Head of caudate nucleus (tissue), 42 donors: ENCODE results near the gene LMO1.

Experiments
- DNase-seq, 42 donors: peaks; one replicate each; pipeline versions ENCODE4 v3.0.0 to v3.0.0-alpha.2; 2020 to 2021; ENCODE audit warnings: mixed read lengths in 7 of 42
- intact Hi-C: fragments of 100-400 bp; cut with DNase I; formaldehyde crosslinking; loops from one replicate; pipeline ENCODE4 v1.15.0; 2022

Gene LMO1

DNA sequence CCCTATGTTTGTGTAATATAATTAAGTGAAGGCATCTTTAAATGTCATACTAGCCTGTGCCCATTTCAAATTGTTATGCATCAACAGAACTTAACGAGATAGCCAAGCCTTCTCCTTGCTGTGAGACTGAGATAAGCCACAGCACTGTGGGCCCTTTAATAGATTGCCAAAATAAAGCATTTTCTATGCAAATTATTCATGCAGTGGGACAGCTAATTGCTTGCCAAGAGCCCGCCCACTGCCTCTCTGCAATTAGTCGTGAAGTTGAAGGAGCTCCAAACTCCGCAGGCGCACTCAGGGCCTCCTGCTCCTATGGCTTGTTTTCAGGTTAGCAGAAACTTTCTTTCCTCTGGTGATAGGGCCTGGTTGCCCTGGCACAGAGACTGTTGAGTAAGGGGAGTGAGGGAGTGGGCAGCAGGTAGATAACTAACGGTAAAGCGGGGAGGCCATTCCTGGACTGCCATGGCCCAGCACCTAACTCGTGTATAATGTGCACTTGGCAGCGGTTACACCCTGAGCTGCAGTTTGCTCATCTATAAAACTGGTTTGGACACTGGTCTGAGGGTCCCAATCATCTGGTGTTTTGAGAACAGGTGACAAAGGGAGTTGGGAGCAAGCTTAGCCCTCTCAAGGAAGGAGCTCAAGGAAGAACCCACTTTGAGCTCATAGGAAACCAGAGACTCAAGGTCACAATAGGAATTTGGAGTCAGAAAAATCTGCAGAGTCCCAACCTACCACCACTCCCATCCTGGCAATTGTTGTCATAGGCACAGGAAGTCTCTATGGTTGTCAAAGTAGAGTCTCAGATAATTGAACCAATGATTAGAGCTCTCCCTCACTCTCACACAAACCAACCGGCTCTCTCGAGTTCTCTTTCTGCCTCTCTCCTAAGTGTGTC is 60.9 kb downstream of the LMO1 start:
- intact Hi-C loops, result no loop called here
- DNase-seq, result peak in 1 of 42 donors; percentile 49

DNA sequence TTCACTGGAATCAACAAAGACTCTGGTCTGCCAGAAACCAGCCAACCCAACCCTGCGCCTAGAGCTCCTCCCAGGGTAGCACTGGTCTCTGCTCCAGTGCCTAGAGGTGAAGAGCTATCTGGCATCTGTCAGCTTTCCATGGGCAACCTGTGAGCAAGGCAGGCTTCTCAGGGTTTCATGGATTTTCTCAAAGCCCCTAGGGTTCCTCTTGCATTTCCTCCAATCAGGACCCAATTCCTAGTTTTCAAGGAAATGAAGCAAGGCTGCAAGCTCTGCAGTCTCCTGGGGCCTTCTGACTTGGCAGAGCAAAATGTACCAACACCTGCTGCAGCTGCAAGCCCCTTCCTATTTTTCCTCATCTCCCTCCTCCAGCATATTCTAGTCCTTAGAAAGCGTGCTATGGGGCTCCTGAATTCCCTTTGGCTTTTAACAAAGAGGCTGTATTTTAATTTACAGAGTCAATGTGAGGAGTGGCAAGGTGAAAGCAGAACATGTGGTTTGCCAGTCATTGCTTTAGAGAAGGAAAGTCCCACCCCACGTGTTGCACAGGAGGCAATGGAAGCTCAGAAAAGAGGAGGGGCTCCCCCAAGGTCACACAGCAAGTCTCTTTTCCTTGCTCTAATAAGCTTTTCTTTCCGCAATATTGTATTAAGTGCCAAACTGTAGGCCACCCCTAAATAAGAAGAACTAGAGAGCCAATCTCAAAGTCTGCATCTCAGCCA is 61.9 kb downstream of the LMO1 start:
- DNase-seq, result peak in 1 of 42 donors; percentile 30
- intact Hi-C loops, result no loop called here

DNA sequence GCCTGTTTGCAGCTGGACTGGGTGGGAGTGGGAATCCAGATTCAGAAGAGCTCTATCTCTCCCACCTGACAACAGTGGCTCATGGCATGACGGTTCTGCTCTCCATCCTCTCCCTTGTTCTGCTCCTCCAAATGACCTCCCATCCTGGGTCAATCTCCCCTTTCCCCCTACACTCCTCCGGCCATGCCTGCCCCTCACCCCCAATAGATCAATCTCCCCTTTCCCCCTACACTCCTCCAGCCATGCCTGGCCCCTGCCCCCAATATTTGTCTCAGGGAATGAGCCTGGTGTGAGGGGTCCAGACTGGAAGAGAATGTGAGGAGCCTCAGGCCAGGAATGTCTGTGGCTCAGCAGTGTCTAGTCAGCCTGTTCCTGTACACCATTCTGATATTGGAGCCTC is 64.0 kb downstream of the LMO1 start:
- intact Hi-C loops, result no loop called here
- no peak for DNase-seq

DNA sequence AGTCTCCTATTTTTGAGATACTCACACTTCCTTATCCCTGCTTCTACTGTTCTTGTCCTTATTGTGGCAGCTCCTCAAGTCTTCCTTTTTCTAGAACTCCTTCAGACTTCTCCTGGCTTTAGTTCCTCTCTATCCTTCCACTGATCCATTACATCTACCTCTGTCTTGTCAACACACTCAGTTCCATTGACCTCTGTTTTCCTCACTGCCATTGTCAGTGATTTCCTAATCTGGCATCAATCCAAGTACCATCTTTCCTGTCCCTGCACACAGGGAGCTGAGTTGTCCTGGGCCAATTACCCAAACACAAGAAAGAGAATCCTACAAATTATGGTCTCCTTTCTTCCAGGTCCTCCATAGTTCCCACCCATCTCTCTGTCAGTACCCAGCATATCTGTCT is 66.9 kb downstream of the LMO1 start:
- DNase-seq, result no peak
- intact Hi-C loops, result no loop called here

DNA sequence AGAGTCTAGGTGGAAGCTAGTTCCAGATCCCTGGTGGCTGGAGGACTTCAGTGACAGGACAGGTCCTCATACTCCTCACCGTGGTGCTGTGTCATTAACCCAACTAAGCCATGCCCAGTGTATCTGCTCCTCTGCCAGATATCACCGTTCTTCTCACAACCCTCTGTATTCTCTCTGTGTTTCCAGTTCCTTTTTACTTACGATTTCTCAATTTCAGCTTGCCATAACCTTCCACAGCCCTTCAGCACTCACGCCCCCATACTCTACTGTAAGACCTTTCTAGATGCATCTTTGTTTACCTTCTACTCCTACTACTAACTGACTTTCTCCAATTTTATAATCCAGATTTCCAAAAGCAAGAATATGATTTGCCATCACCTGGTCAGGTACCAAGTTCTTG is 68.7 kb downstream of the LMO1 start:
- intact Hi-C loops, result no loop called here
- no peak for DNase-seq

DNA sequence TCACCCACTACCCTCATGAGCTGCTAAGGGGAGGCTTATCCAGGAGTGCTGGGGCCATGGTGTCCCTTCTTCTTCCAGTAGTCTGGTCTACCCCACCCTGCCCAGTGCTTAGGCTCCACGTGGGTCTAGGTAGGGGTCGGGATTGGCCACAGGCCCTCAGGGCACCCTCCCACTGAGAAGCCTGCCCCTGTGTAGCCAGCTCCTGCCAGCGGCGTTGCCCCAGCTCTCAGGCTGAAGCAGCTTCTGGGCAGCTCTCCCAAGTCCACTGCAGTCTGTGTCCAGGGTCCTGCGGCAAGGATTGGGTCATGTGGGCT is 70.8 kb downstream of the LMO1 start:
- intact Hi-C loops, result no loop called here
- DNase-seq, result peak in 7 of 42 donors; percentile 10 to 35 (median 22)

DNA sequence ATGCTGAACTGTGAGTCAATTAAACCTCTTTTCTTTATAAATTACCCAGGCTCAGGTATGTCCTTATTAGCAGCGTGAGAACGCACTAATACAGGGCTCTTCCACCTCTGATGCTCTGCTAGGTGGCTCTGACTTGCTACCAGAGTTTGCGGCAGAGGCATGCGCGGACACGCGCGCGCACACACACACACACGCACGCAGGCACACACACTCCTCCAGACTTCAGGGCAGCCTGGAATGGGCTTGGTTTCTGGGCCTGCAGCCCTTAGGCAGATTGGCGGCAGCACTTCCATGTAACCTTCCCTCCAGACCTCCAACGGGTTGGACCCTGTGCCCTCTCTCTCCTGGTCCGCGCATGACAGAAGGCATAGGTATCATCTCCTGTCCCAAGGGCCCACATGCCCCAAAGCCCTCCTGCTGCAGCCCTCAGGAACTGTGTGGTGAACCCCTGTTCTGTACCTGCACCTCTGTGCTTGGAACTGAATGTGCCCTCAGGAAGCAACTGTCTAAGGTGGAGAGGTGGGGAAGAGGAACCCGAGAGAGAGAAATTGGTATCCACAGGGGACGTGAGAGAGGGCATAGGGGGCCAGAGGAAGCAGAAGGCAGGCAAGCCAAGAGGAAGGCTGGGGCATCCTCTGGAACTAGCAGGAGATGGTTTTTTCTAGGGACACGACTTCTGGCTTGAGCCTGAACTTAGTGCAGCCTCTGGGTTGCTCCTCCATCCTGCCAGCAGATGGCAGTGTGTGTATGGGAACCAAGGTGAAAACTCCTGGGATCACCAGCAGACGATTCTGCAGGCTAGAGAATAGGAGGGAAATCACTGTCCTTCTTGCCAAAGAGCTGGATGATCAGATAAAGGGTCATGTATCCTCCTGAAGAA is 71.4 kb downstream of the LMO1 start:
- intact Hi-C loops, result no loop called here
- DNase-seq, result peak; percentile 54 to 93 (median 83)

DNA sequence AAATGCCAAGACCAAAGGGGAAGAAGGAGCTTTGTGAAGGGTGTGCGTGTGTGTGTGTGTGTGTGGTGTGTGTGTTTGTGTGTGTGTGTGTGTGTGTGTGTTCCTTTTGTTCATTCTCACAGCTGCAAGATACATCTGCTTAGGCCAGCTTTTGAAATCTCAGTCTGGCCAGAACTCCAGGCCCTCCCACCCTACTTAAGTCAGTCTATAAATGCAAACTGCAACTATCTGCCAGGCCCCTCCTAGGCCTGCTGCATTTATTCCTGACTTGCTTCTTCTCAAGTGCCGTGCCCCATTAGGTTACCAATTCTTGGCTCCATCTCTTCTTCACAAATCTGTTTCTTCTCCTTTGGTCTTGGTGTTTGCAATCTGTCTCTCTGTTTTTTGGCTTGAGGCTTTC is 73.2 kb downstream of the LMO1 start:
- no peak for DNase-seq
- intact Hi-C loops, result no loop called here

DNA sequence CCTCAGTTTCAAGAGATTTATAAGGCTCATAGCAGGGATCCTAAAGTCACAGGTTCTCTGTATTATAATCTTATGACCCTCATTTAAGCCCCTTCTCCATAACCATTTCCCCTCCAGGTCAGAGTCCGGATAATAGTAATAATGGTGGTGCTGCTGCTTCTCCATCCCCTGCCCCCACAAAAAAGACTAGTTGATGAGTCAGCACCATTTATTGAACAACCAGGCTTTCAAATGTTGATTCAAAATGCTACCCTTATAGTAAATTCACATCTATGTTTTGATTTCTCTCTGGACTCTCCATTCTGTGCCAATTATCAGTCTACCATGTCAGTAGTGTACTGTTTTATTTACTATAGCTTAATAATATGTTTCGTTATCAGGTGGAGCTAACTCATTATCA is 77.2 kb downstream of the LMO1 start:
- no peak for DNase-seq
- intact Hi-C loops, result no loop called here

DNA sequence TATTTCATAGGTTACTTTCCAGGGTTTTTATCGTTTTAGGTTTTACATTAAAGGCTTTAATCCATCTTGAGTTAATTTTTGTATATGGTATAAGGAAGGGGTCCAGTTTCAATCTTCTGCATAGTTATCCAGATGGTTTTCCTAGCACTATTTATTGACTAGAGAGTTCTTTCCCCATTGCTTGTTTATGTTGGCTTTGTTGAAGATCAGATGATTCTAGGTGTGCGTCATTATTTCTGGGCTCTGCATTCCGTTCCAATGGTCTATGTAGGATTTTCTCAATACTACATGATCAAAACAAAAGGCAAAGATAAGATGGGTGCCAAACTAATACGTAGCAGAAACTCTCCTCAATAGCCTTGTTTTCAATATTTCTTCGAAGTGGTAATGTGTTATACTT is 80.6 kb downstream of the LMO1 start:
- intact Hi-C loops, result no loop called here
- no peak for DNase-seq

DNA sequence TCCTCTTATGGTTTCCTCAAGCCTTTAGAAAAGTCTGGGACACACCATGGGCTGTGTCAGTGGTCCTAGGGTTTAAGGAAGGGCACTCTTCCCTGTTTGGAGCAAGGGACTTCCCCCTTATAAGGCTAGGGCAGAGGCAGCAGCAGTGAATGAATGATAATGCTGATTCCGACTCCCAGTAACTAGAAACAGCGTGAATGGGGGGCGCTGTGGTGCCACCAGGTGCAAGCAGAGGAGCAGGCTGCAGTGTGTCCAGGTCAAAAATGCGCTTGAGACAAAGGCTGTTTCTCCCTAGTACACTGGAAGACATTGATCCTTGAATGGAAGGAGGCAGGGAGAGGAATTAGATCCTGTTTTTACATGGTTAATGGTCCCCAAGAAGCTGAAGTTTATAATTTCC is 83.2 kb downstream of the LMO1 start:
- intact Hi-C loops, result no loop called here
- no peak for DNase-seq

DNA sequence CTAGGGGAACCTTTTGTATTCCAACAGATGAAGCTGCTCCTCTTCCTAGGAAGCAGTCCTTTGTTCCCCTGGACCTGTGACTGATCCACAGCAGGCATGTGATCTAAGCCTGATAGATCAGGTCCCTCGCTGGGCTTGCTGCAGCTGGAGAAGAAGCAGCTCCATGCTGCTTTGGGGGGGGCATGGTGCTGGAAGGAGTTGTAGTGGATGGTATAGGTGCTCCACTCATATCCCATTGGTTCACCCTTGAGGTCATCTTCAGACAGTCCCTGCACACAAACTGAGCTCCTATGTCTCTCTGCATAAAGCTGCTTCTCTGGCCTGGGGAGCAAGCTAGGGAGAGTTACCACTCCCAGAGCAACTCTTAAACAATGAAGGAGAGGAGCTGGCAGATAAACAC is 85.4 kb downstream of the LMO1 start:
- intact Hi-C loops, result no loop called here
- no peak for DNase-seq

DNA sequence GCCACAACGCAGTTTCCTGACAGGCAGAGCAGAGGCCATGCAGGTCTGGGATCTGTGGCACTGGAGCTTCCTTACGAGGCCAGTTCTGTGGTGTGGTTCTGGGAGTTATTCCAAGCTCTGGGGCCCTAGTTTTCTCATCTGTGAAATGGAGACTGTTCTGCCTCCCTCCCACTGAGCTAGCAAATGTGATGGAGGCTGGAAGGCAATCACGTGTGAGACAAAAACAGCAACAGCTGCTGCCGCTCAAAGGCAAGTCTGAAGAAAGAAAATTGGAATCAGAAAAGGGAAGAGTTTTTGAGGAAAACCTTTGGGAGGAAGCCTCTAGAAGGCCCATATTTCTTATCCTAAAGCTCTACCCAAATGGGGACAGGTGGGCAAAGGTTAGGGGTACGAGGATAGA is 86.5 kb downstream of the LMO1 start:
- DNase-seq, result no peak
- intact Hi-C loops, result no loop called here
